GM18909 (cell line): ENCODE results near the gene LRRC27.
A peak's percentile ranks its signal among the peaks of the same experiment; 100 is the strongest.

Experiments used
- ATAC-seq: cut with Tn5 transposase; IDR thresholded peaks from one replicate; pipeline ENCODE4 v1.9.1; 2021; ENCODE audit warnings: mild to moderate bottlenecking; ENCODE audit not compliant: unreplicated experiment, poor library complexity

The LRRC27 gene

GRCh38 chr10:132300582-132300981 is 31.4 kb upstream of the LRRC27 start:
- ATAC-seq: no peak

DNA sequence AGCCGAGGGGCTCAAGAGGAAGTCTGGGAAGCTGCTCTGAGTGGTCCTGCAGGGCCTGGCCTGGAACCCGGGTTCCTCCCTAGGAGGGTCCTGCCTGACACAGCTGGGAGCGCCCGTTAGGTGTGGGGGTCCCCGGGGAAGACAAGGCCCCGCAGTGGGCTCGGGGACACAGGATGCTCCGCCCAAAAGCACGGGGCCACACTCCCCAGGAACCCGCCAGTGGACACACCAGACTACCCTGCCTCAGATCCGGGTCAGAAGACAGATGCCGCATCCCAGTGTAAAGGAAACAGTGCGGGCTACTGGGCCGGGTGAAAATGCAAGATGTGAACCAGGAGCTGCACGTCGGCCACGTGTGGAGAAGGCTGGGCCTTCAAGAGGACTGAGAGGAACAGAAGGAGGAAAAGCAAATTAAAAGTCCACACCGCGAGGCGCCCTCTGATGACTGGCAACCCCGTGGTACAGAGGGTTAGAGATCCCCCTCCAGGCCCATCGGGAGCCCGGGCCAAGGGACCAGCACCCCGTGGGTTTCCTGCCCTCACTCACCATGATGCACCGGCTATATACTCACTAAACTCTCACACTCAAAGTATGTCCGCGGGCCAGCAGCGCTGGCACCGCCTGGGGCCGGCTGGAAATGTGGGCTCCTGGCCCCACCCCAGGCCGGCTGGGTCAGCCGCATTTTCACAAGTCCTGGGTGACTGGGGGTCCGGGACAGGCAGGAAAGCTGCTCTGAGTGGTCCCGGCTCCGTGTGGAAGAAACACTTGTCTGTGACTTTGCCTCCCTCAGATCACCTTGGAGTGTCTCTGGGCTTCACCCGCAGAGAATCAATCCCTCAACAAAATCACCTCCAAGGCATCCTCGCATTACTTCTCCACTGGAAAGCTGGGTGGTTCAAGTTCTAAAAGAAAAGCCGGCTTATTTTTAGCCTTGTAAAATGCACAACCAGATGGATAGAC is 30.3 kb upstream of the LRRC27 start:
- no peak for ATAC-seq

GRCh38 chr10:132302421-132303310 is 29.3 kb upstream of the LRRC27 start:
- no peak for ATAC-seq

- no peak for ATAC-seq
These were observed 28.5 kb upstream of the LRRC27 start for GRCh38 chr10:132303361-132304115.

DNA sequence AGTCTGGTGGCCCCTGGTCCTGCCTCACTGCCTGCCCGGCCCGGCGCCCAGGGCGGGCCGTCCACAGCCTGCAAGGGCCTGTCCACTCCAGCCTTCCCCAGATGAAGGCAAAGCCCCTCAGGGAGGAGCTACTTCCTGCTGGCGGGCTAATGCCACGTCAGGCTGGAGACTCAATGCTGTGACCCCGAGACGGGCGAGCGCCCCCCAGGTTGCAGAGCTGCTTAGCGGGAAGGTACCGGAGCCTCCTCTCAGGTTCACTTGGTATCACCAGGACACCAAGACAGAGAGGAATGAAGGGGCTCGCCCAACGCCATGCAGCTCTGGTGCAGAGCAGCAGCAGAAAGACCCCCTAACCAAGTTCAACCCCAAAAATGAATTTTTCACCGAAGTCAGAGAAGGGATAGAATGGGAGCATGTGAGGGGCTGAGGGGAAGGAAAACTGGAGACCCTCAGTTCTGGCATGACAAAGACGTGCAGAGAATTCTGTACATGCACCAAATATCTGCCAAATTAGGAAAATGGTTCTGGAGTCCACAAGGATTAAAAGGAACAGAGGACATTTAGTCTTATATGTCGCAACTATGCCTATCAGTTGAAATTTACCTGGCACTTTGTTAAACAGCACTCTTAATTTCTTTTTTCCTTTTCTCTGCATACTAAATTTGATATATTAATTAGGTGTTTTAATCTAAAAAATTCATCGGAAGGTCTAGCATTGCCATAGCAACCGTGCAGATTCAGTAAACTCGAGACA is 27.1 kb upstream of the LRRC27 start:
- ATAC-seq: no peak

GRCh38 chr10:132305654-132306342 is 26.2 kb upstream of the LRRC27 start:
- ATAC-seq: no peak

DNA sequence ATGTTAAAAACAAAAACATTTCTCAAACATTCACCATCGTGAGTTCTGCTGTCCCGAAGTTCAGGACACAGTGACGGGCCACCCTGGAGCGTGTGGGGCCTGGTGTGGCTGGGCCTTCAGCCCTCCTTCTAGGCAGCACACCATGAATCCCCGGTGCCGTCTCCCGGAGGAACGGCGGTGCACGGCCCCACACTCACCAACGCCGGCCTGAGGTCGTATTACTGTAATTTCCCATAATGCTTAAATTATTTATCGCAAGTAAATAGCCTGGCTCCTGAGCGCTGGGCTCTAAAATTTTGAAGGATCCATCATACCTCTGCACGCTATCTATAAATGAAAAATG is 25.7 kb upstream of the LRRC27 start:
- no peak for ATAC-seq

- ATAC-seq: peak; percentile 21
These were observed 24.9 kb upstream of the LRRC27 start for GRCh38 chr10:132306864-132307751.

GRCh38 chr10:132307823-132308586 is 24.0 kb upstream of the LRRC27 start, which contains the start of gene STK32C:
TSS of gene STK32C (minus strand) at chr10:132307950. CDS start at chr10:132307833, 117 bp downstream.
- ATAC-seq: peak; percentile 73

- peak; percentile 3 for ATAC-seq
These were observed 23.2 kb upstream of the LRRC27 start for GRCh38 chr10:132308587-132309470.

DNA sequence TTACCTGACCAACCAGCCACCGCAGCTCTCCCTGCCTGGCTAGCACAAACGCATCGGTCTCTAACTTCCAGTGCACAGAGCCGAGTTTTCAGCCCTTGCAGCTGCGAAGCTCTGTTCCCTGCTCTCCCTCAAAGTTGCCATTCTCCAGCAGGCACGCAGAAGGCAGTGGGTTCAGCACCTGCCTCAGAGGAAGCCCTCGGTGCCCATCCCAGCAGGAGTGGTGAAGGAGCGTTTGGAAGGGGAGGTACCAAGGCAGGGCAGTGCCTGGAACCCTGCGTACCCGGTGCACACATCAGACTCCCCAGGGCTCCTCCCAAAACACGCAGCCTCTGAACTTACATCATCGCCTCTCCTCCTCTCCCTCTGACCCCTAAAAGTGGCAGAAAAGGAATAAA is 22.5 kb upstream of the LRRC27 start:
- ATAC-seq: no peak

DNA sequence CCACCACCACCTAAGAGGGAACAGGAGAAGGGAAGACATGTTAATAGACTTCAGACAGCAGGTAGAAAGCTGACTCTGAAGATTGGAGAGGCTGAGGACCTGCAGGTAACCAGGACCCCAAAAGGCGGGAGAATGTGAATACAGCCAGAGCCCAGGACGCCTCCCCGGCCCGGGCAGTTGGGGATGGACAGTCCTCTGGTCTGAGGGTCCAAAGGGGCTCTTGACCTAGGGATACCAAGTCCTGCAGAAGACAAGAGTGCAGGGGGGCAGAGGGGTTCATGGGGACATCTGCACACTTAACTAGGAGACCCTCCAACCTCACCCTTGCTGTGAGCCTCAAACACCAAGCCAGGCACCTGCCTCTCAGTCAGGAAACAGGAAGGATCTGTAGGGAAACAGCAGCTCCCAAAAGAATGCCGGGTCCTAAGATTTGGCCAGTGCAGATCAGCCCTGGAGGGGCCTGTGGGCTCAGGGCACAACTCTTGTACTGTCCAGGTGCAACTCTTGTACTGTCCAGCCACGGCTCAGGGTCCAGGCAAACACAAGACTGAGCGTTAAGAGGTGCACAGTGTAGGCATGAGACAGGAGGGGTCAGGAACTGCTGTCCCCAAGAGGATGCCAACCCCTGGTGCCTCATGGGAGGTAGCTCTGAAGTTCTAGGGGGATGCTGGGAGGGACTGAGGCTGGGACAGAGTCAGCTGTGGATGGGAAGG is 22.0 kb upstream of the LRRC27 start:
- ATAC-seq: no peak

DNA sequence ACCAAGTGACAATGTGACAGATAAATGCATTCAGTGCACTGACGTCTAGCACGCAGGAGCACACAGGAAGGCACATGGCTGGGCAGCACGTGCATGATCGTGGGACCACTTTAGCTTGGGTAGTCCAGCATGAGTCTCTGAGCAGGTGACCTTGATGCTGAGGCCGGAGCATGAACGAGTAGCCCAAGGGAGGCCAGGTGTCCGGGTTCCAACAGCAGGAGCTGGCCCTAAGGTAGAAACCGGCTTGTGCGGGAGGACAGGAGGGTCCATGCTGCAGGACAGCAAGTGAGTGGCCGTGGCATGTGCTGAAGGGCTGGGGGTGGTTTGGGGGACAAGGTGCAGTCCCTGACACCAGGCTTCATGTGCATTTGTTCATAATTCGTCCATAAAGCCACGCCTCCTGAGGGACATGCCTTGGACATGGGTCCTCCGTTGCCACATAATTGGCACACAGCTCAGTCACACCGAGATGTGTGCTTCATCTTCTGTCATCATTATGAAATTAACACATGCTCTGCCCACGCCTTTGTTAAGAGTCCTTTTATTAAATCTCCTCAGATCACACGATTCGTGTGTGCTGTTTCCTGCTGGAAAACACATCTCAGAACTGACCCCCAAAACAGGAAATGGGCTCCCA is 21.2 kb upstream of the LRRC27 start:
- no peak for ATAC-seq

GRCh38 chr10:132311338-132311939 is 20.6 kb upstream of the LRRC27 start:
- no peak for ATAC-seq

DNA sequence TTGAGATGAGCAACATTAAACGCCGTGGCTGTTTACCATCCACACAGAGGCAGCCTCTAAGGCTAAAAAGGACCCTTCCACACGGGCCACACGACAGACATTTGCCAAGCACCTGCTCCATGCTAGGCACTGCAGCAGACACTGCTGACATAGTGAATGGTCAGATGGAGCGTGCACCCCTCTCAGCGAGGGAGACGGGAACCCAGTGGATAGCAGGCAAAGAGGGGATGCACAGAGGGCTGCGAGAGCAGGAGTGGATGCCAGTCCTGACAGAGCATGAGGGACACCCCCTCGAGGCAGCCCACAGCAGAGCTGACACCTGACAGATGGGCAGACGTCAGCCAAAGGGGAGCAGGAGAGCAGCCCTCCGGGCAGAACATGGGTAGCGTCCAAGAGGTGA is 18.7 kb upstream of the LRRC27 start:
- no peak for ATAC-seq
